Natural killer cell treated with Interleukin-12 subunit alpha and Interleukin-12 subunit beta and Interleukin-15 and Interleukin-18, amount 100 ng/mL, for 72 hours (primary cell): Measurements from ENCODE around the gene RPL7L1. TPM values are rescaled to one million over a fixed set of nuclear protein-coding genes. Genes with fewer than 3 reads are reported as not detected.
"Not testable (repeated sequence)": the region's sequence is repeated elsewhere in the genome, so short reads cannot be mapped to it uniquely, and the experiment has no call there.

ENCODE experiments used
- ATAC-seq, 2 donors: fragments of 150-1000 bp; cut with Tn5 transposase in 1 of 2; sonication (Bioruptor Pico), chemical (Tn5 transposase) in 1 of 2; 2 replicates each; pipeline ENCODE4 v1.10.0; 2021
- DNase-seq: peaks from one replicate; pipeline ENCODE4 v3.0.0; 2022; ENCODE audit warnings: low spot score
- H3K27ac Mint-ChIP-seq, 2 donors: 1 replicate in 1 of 2; 2 replicates in 1 of 2; pipeline ENCODE4 v1.8.0; 2022; ENCODE audit warnings: mixed read lengths in 2 of 2, mild to moderate bottlenecking in 1 of 2, moderate library complexity in 1 of 2
- H3K27me3 Mint-ChIP-seq, 2 donors: 1 replicate in 1 of 2; 2 replicates in 1 of 2; pipeline ENCODE4 v1.8.0; 2022; ENCODE audit warnings: mixed read lengths in 2 of 2
- H3K36me3 Mint-ChIP-seq: one replicate; pipeline ENCODE4 v1.8.0; 2022; ENCODE audit warnings: mixed read lengths
- H3K4me1 Mint-ChIP-seq, 2 donors: 1 replicate in 1 of 2; 2 replicates in 1 of 2; pipeline ENCODE4 v1.8.0; 2022; ENCODE audit warnings: low read depth in 2 of 2, mixed read lengths in 2 of 2, mild to moderate bottlenecking in 1 of 2
- H3K4me3 Mint-ChIP-seq: one replicate; pipeline ENCODE4 v1.8.0; 2022; ENCODE audit warnings: mixed read lengths
- H3K9me3 Mint-ChIP-seq: 2 replicates; pipeline ENCODE4 v1.8.0; 2022; ENCODE audit warnings: mixed read lengths
- total RNA-seq, 2 donors: library from RNA; stranded (reverse); gene quantifications; one replicate each; pipeline ENCODE4 v1.2.3, GENCODE V29; 2022

Gene RPL7L1
- total RNA-seq, 2 donors from 2014 or later = 125 to 191 TPM

DNA sequence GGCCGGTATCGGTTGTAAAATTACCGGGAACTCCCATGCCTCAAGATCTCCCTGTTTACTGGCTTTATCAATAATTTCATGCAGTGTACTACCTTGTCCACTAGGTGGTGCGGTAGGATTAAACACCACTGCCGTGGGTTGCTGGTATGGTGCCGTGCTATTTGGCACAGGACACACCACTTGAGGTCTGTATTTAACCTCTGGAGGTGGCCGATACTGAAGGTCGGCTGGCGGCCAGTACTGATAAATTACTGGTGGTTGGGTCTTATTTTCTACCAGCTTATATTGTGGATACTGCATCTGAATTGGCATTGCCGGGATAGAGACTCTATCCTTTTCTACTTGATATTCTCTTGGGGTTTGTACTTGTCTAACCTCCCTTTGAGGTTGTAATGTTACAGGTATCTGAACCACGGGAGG lies 22.1 kb downstream of the RPL7L1 start:
- no peaks in the 10 kb centered on the region for H3K36me3 Mint-ChIP-seq
- H3K27me3 Mint-ChIP-seq = no peaks in the 10 kb centered on the region
- peaks cover 0 to 8% of the 10 kb centered on the region in 2 donors for H3K4me1 Mint-ChIP-seq
- DNase-seq = peak; percentile 81
- no peak overlapping the region for H3K27ac Mint-ChIP-seq
- H3K9me3 Mint-ChIP-seq = no peaks in the 10 kb centered on the region
- peak; percentile 90 for ATAC-seq
- no peak overlapping the region for H3K4me3 Mint-ChIP-seq

DNA sequence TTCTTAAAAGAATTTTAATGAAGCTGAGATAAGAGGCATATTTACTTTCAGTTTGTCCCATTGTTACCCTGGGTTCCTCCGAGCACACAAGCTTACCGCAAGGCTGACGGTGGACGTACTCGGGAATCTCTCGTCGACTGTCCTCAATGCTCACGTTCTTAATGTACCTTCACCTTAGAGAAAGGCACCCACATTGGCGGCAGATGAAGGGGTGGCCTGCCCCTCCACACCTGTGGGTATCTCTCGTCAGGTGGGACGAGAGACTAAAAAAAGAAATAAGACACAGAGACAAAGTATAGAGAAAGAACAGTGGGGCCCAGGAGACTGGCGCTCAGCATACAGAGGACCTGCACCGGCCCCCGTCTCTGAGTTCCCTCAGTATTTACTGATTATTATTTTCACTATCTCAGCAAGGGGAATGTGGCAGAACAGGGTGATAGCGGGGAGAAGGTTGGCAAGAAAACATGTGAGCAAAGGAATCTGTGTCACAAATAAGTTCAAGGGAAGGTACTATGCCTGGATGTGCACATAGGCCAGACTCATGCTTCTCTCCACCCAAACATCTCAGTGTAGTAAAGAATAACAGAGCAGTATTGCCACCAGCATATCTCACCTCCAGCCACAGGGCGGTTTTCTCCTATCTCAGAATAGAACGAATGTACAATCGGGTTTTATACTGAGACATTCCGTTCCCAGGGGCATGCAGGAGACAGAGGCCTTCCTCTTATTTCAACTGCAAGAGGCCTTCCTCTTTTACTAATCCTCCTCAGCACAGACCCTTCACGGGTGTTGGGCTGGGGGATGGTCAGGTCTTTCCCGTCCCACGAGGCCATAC lies 23.2 kb downstream of the RPL7L1 start:
- H3K27me3 Mint-ChIP-seq, H3K4me1 Mint-ChIP-seq, H3K36me3 Mint-ChIP-seq, H3K4me3 Mint-ChIP-seq, H3K9me3 Mint-ChIP-seq, ATAC-seq, DNase-seq, H3K27ac Mint-ChIP-seq: not testable (repeated sequence)

DNA sequence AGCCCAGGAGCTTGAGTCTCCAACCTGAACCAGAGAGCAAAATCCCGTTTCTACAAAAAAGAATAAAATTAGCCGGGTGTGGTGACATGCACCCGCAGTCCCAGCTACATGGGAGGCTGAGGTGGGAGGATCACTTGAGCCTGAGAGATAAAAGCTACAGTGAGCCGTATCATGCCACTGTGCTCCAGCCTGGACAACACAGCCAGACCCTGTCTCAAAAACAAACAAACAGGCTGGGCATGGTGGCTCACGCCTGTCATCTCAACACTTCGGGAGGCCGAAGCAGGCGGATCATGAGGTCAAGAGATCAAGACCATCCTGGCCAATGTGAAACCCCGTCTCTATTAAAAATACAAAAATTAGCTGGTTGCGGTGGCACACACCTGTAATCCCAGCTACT lies 25.1 kb downstream of the RPL7L1 start:
- Mint-ChIP-seq H3K4me1 (peaks cover 0 to 8% of the 10 kb centered on the region in 2 donors), H3K36me3 (no peaks in the 10 kb centered on the region), H3K27ac (no peak overlapping the region), H3K4me3 (no peak overlapping the region), H3K9me3 (no peaks in the 10 kb centered on the region), H3K27me3 (no peaks in the 10 kb centered on the region)
- ATAC-seq (no peak), DNase-seq (no peak)

DNA sequence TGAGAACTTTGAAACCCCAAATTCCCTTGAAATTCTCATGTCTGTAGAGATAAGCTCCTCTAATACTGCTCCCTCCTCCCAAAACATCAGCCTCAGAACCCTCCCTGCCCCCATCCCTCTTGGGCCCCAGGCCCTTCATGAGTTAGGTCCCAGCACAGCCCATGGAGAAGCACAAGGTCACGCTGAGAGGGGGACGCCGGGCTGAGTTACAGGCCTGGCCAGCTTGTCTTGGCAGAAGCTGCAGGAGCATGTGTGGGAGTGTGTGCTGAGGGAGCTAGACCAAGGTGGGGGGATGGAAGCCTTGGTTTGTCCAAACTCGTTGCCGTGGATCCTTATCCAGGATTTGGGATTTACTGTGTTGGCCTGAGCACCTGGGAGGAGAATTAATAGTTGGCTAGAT lies 27.9 kb downstream of the RPL7L1 start:
- no peak for DNase-seq
- ATAC-seq = no peak
- H3K36me3 Mint-ChIP-seq = no peaks in the 10 kb centered on the region
- H3K9me3 Mint-ChIP-seq = no peaks in the 10 kb centered on the region
- peaks cover 0 to 5% of the 10 kb centered on the region in 2 donors for H3K27me3 Mint-ChIP-seq
- H3K4me3 Mint-ChIP-seq = no peak overlapping the region
- no peaks in the 10 kb centered on the region for H3K4me1 Mint-ChIP-seq
- H3K27ac Mint-ChIP-seq = no peak overlapping the region

DNA sequence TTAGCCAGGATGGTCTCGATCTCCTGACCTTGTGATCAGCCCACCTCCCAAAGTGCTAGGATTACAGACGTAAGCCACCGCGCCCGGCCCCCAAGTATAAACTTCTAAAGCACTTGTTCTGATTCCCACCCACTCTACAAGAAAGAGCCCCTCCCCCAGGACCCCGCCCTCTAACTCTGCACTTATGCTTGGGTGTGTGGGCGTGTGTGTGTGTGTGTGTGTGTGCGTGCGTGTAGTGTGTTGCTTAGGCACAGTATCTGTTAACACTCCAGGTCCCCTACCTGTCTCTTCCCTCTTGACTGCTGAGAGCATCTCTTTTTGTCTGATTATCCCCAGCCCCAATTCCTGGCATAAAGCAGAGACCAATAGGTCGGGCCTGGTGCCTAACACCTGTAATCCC lies 30.4 kb downstream of the RPL7L1 start:
- Mint-ChIP-seq H3K9me3 (no peaks in the 10 kb centered on the region), H3K27ac (no peak overlapping the region)
- ATAC-seq = no peak

DNA sequence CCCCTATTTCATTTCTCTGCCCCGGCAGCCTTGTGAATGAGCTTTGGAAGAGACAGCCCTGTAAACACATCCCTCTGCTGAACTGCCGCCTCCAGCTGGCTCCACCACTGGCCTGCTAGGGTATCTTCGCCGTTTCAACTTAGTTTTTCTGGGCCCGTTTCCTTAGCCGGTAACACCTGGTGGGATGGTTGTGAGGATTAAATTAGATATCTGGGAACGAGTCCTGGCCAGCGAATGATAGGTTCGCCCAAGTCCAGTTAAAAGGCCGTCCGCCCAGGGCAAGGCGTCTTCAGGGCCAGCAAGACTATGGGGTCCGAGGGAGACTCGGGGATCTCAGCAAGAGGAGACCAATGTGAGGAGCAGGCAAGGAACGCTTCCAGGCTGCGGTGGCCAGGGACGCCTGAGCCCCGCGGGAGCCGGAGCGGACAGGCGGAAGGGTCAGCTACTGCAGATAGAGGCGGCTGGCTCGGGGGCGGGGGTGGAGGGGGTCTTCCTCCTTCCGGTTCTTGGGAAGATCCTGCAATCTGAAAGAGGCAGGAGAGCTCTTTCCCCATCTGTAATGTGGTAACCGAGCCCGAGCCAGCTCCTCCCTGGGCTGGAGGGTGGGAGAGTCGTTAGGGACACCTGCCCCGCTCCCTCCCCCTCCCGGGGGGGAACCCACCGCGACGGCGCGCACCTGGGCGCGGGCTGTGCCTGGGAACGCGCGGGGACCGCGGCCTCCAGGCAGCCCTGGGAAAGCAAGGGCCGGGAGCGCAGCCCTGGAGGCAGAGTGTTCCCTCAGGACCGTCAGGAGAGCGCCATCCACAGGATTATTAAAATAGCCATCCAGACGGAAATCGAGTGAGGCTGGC lies 32.0 kb downstream of the RPL7L1 start:
- no peaks in the 10 kb centered on the region for H3K36me3 Mint-ChIP-seq
- ATAC-seq = no peak

More for the DNA sequence above, 30.4 kb downstream of the RPL7L1 start:
- Mint-ChIP-seq H3K4me3 (no peak overlapping the region), H3K27me3 (peaks cover 0 to 7% of the 10 kb centered on the region in 2 donors), H3K36me3 (no peaks in the 10 kb centered on the region), H3K4me1 (no peaks in the 10 kb centered on the region)
- peak; percentile 23 for DNase-seq

DNA sequence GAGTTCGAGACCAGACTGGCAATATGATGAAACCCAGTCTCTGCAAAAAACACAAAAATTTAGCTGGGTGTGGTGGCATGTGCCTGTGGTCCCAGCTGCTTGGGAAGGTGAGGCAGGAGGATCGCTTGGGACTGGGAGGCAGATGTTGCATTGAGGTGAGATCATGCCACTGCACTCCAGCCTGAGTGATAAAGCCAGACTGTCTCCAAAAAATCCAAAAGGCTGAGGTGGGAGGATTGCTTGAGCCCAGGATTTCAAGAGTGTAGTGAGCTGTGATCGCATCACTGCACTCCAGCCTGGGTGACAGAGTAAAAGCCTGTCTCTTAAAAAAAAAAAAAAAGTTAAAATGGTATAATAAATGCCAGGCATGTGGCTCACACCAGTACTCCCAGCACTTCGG lies 35.1 kb downstream of the RPL7L1 start:
- Mint-ChIP-seq H3K36me3 (no peaks in the 10 kb centered on the region), H3K4me1 (no peaks in the 10 kb centered on the region), H3K4me3 (no peak overlapping the region), H3K27ac (no peak overlapping the region), H3K9me3 (no peaks in the 10 kb centered on the region), H3K27me3 (peaks cover 0 to 7% of the 10 kb centered on the region in 2 donors)
- no peak for ATAC-seq
- DNase-seq = peak; percentile 40

More for the DNA sequence above, 32.0 kb downstream of the RPL7L1 start:
- H3K27ac Mint-ChIP-seq = no peak overlapping the region
- peak; percentile 44 for DNase-seq
- no peak overlapping the region for H3K4me3 Mint-ChIP-seq
- no peaks in the 10 kb centered on the region for H3K9me3 Mint-ChIP-seq
- no peaks in the 10 kb centered on the region for H3K4me1 Mint-ChIP-seq
- H3K27me3 Mint-ChIP-seq = peaks cover 0 to 7% of the 10 kb centered on the region in 2 donors

DNA sequence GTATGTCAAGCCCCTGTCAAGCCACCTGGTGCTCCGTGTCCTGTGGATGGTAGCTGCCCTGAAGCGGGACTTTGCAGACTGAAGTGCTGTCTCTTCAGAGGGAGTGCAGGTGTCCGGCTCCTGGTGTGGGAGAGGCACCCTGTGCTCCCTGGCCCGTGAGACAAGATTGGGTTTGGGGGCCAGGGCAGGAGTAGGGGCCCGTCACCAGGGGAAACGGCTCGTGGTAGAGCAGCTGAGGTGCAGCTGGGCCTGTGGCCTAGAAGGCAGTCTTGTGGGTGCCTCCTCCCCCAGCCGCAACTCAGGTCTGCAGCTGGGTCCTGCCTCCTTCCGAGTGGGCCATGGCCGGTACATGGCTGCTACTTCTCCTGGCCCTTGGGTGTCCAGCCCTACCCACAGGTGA lies 36.3 kb downstream of the RPL7L1 start, which contains the start of gene PTCRA:
Gene PTCRA, plus strand, starts transcription at position 322 of the 400 bp plus-strand sequence. Its CDS starts 17 bp downstream, at position 339.
- peak; percentile 13 to 40 for ATAC-seq

DNA sequence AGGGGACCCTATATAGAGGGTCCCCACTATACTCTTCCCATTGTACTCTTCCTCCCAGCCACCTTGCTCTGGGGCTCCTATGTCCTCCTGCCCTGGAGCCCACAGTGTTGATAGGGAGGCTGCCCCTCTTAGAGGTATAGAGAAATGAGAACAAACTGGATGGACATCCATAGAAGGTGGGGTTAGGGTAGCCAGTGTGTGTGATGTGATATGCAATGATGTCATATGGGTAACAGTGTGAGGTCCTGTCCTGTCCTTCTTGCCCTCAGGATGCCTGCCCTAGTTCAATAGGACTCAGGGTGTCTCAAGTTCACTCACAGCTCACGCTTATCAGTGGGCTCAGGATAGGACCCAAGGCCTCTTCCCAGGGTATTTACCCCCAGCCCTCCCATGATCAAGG lies 36.9 kb downstream of the RPL7L1 start:
- ATAC-seq = peak; percentile 17 to 32
- Mint-ChIP-seq H3K4me1 (no peaks in the 10 kb centered on the region), H3K27me3 (peaks cover 0 to 4% of the 10 kb centered on the region in 2 donors), H3K36me3 (no peaks in the 10 kb centered on the region), H3K27ac (no peak overlapping the region), H3K4me3 (no peak overlapping the region), H3K9me3 (no peaks in the 10 kb centered on the region)
- DNase-seq = peak; percentile 28

More for the DNA sequence above, 36.3 kb downstream of the RPL7L1 start, which contains the start of gene PTCRA:
- DNase-seq = no peak
- Mint-ChIP-seq H3K9me3 (no peaks in the 10 kb centered on the region), H3K4me1 (no peaks in the 10 kb centered on the region), H3K27ac (no peak within 1 kb of the TSS), H3K27me3 (peaks cover 0 to 7% of the 10 kb centered on the region in 2 donors), H3K4me3 (no peak within 1 kb of the TSS), H3K36me3 (no peaks in the 10 kb centered on the region)

DNA sequence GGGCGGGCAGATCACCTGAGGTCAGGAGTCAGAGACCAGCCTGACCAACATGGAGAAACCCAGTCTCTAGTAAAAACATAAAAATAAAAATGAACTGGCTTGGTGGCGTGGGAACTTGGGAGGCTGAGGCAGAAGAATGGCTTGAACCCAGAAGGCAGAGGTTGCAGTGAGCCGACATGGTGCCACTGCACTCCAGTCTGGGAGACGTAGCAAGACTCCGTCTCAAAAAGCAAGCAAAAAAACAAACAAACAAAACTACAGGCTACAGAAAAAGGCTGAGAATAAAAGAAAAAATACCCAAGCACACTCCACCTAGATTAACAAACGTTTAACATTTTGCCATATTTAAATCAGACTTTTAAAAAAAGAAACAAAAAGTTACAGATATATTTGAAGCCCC lies 42.4 kb downstream of the RPL7L1 start:
- DNase-seq (no peak), ATAC-seq (no peak)
- peaks cover 0 to 8% of the 10 kb centered on the region in 2 donors for H3K27me3 Mint-ChIP-seq
- H3K4me1 Mint-ChIP-seq = no peaks in the 10 kb centered on the region
- no peaks in the 10 kb centered on the region for H3K36me3 Mint-ChIP-seq
- H3K9me3 Mint-ChIP-seq = no peaks in the 10 kb centered on the region
- no peak overlapping the region for H3K4me3 Mint-ChIP-seq
- no peak overlapping the region for H3K27ac Mint-ChIP-seq

DNA sequence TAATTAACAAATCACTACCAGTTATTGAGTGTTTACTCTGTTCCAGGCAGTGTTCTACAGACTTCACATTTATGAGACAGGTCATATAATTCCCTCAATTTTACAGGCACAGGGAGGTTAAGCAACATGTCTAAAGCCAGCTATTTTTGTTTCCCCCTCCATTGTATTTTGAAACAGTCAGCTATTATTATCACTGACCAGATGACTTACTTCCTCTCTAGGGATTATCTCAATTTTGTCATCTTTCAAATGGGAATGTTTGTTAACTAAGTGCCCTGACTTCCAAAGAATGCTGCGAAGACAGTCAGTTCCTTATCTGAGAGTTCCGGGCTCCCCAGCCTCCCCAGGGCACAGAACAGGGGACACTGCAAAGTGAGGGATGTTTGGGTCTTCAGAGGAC lies 44.2 kb downstream of the RPL7L1 start:
- H3K4me3 Mint-ChIP-seq = no peak overlapping the region
- no peaks in the 10 kb centered on the region for H3K9me3 Mint-ChIP-seq
- H3K27me3 Mint-ChIP-seq = peaks cover 0 to 8% of the 10 kb centered on the region in 2 donors
- DNase-seq (no peak), ATAC-seq (no peak)
- H3K4me1 Mint-ChIP-seq = peaks cover 5 to 6% of the 10 kb centered on the region in 2 donors
- no peaks in the 10 kb centered on the region for H3K36me3 Mint-ChIP-seq
- no peak overlapping the region for H3K27ac Mint-ChIP-seq

DNA sequence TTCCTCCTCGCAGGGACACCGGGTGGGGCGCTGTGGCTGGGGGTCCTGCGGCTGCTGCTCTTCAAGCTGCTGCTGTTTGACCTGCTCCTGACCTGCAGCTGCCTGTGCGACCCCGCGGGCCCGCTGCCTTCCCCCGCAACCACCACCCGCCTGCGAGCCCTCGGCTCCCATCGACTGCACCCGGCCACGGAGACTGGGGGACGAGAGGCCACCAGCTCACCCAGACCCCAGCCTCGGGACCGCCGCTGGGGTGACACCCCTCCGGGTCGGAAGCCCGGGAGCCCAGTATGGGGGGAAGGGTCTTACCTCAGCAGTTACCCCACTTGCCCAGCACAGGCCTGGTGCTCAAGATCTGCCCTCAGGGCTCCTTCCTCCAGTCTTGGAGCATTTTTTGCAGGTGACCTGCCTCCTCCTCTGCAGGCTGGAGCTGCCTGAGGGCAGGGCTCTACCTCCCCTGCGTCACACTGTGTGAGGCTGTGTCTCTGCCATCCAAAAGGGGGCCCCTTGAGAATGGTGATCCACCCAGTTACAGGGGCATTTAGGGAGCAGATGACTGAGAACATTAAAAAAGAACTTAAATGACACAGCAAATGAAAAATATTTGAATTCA lies 45.9 kb downstream of the RPL7L1 start:
- ATAC-seq = no peak
- Mint-ChIP-seq H3K27me3 (peaks cover 0 to 8% of the 10 kb centered on the region in 2 donors), H3K27ac (peak overlapping the region in 1 of 2 donors; percentile 59), H3K4me3 (no peak overlapping the region), H3K36me3 (peaks cover 4% of the 10 kb centered on the region), H3K4me1 (peaks cover 13 to 14% of the 10 kb centered on the region in 2 donors), H3K9me3 (no peaks in the 10 kb centered on the region)
- no peak for DNase-seq

DNA sequence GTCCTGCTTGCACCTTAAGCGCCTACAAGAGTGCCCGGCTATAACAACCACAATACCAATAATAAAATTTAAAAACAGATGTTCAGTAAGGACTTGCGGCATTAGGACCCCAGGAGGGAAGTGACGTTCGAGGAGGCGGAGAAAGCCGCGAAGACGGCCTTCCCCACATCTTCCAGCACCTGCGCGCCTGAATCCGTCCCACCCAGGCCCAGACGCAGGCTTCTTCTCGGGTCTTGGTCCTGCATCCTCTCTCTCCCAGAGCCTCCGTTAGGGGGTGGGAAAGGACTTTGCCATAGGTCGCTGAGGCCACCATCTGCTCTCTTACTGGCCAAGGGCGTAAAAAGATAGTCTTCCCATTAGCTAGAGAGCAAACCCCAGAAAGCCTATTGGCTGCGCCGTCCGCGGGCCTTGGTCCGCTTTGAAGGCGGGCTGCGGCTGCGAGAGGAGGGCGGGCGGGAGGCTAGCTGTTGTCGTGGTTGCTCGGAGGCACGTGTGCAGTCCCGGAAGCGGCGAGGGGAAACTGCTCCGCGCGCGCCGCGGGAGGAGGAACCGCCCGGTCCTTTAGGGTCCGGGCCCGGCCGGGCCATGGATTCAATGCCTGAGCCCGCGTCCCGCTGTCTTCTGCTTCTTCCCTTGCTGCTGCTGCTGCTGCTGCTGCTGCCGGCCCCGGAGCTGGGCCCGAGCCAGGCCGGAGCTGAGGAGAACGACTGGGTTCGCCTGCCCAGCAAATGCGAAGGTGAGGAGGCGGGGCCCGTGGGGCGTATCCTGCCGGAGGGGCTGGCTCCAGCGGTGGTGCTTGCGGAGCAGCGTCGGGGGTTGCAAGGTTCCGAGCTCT lies 49.8 kb downstream of the RPL7L1 start, which contains the start of gene CNPY3:
Gene CNPY3, plus strand, starts transcription at position 495 of the 835 bp plus-strand sequence. Its CDS starts 91 bp downstream, at position 586.
- no peaks in the 10 kb centered on the region for H3K27me3 Mint-ChIP-seq
- H3K36me3 Mint-ChIP-seq = peaks cover 5% of the 10 kb centered on the region
- peak within 1 kb of the TSS; percentile 94 to 98 for H3K27ac Mint-ChIP-seq
- peak within 1 kb of the TSS; percentile 100 for H3K4me3 Mint-ChIP-seq
- peak; percentile 95 for DNase-seq
- peak; percentile 91 to 94 for ATAC-seq
- H3K4me1 Mint-ChIP-seq = peaks cover 42 to 43% of the 10 kb centered on the region in 2 donors
- H3K9me3 Mint-ChIP-seq = no peaks in the 10 kb centered on the region
